HEK293T (cell line): ENCODE results near the gene DAPK1.

Experiments
- BHLHE40 ChIP-seq: fragments of 450-650 bp; IDR thresholded peaks from 2 replicates; pipeline ENCODE4 v1.6.1; 2016; ENCODE audit warnings: mild to moderate bottlenecking, moderate library complexity, borderline replicate concordance
- CTBP1 ChIP-seq: fragments of 450-650 bp; IDR thresholded peaks from 2 replicates; pipeline ENCODE4 v1.6.1; 2016; ENCODE audit warnings: borderline replicate concordance
- FOXA1 ChIP-seq: fragments of 450-650 bp; IDR thresholded peaks from 2 replicates; pipeline ENCODE4 v1.6.1; 2016; ENCODE audit warnings: mild to moderate bottlenecking
- FOXK2 ChIP-seq: fragments of 450-650 bp; IDR thresholded peaks from 2 replicates; pipeline ENCODE4 v1.6.1; 2016; ENCODE audit warnings: mild to moderate bottlenecking
- FOXM1 ChIP-seq: fragments of 450-650 bp; IDR thresholded peaks from 2 replicates; pipeline ENCODE4 v1.6.1; 2017; ENCODE audit warnings: mild to moderate bottlenecking, borderline replicate concordance
- HDGF ChIP-seq: fragments of 450-650 bp; IDR thresholded peaks from 2 replicates; pipeline ENCODE4 v1.6.1; 2017; ENCODE audit warnings: antibody characterized with exemption, borderline replicate concordance
- L3MBTL2 ChIP-seq: fragments of 450-650 bp; conservative IDR thresholded peaks from 2 replicates; pipeline ENCODE4 v1.6.1; 2016; ENCODE audit warnings: mild to moderate bottlenecking
- LEF1 ChIP-seq: fragments of 450-650 bp; IDR thresholded peaks from 2 replicates; pipeline ENCODE4 v1.6.1; 2017; ENCODE audit warnings: mild to moderate bottlenecking, borderline replicate concordance
- NFRKB ChIP-seq: fragments of 450-650 bp; IDR thresholded peaks from 2 replicates; pipeline ENCODE4 v1.6.1; 2016; ENCODE audit warnings: mild to moderate bottlenecking, moderate library complexity
- SP1 ChIP-seq: fragments of 450-650 bp; IDR thresholded peaks from 2 replicates; pipeline ENCODE4 v1.6.1; 2017
- ZNF384 ChIP-seq: fragments of 450-650 bp; IDR thresholded peaks from 2 replicates; pipeline ENCODE4 v1.6.1; 2016
- TF ChIP-seq, protein P1 (sequence below): fragments of 450-650 bp; IDR thresholded peaks from 2 replicates; pipeline ENCODE4 v1.6.1; 2016

- no peak for TF ChIP-seq BHLHE40
- TF ChIP-seq SP1: no peak
- TF ChIP-seq, protein P1, sequence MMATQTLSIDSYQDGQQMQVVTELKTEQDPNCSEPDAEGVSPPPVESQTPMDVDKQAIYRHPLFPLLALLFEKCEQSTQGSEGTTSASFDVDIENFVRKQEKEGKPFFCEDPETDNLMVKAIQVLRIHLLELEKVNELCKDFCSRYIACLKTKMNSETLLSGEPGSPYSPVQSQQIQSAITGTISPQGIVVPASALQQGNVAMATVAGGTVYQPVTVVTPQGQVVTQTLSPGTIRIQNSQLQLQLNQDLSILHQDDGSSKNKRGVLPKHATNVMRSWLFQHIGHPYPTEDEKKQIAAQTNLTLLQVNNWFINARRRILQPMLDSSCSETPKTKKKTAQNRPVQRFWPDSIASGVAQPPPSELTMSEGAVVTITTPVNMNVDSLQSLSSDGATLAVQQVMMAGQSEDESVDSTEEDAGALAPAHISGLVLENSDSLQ: no peak
- TF ChIP-seq FOXM1: no peak
- TF ChIP-seq NFRKB: no peak
- no peak for TF ChIP-seq CTBP1
- TF ChIP-seq ZNF384: no peak
- TF ChIP-seq FOXA1: no peak
- no peak for TF ChIP-seq LEF1
- TF ChIP-seq FOXK2: no peak
- no peak for TF ChIP-seq HDGF
- TF ChIP-seq L3MBTL2: no peak
Observed at GRCh38 chr9:87475463-87475862, 22.2 kb upstream of the DAPK1 start.
